OCI-LY7 (cell line): ENCODE data around the gene EXO1. TPM values are rescaled to one million over a fixed set of nuclear protein-coding genes. Genes with fewer than 3 reads are reported as not detected.

Experiments used
- BruUV-seq: library from RNA; stranded (reverse); fragments of 400-500 nt; replicated peaks from 2 replicates; lab custom pipeline; 2021; lab: Mats Ljungman, UMichigan
- CTCF ChIA-PET: fragments of 300-600 bp; sonication (Branson Sonifier 250); formaldehyde crosslinking; loops from one replicate; lab custom pipeline; 2022; ENCODE audit warnings: antibody characterized with exemption; ENCODE audit not compliant: unreplicated experiment; lab: Charles Lee
- POLR2A ChIA-PET: fragments of 300-600 bp; sonication (Branson Sonifier 250); formaldehyde crosslinking; loops from one replicate; lab custom pipeline; 2022; ENCODE audit warnings: antibody characterized with exemption; lab: Charles Lee
- DNase-seq: peaks from one replicate; pipeline ENCODE4 v3.0.0-alpha.2; 2015; ENCODE audit warnings: low spot score
- H2AFZ ChIP-seq: fragments of 200-600 bp; sonication (generic), shearing (Covaris generic); 2 replicates; pipeline ENCODE4 v1.6.1; 2014; ENCODE audit warnings: mild to moderate bottlenecking, antibody characterized with exemption, low read length, moderate library complexity
- H3K27ac ChIP-seq: fragments of 200-600 bp; sonication (generic); 2 replicates; pipeline ENCODE4 v1.5.1; 2014; ENCODE audit warnings: mixed run types, low read depth, mild to moderate bottlenecking, moderate library complexity, low read length, inconsistent platforms; ENCODE audit not compliant: poor library complexity, severe bottlenecking
- H3K36me3 ChIP-seq: fragments of 200-600 bp; sonication (generic); 2 replicates; pipeline ENCODE4 v1.6.1; 2014; ENCODE audit warnings: mild to moderate bottlenecking, antibody characterized with exemption, low read length, moderate library complexity, mixed read lengths; ENCODE audit not compliant: insufficient read depth
- H3K4me1 ChIP-seq: fragments of 200-600 bp; sonication (generic); 2 replicates; pipeline ENCODE4 v1.5.1; 2014; ENCODE audit warnings: mild to moderate bottlenecking, low read length; ENCODE audit not compliant: insufficient read depth, poor library complexity, severe bottlenecking
- H3K4me2 ChIP-seq: fragments of 200-600 bp; sonication (generic); 2 replicates; pipeline ENCODE4 v1.6.1; 2014; ENCODE audit warnings: mild to moderate bottlenecking, low read length
- H3K4me3 ChIP-seq: fragments of 200-600 bp; sonication (generic); 2 replicates; pipeline ENCODE4 v1.5.1; 2014; ENCODE audit warnings: mild to moderate bottlenecking, low read depth, low read length; ENCODE audit not compliant: poor library complexity, severe bottlenecking
- H3K79me2 ChIP-seq: fragments of 200-600 bp; sonication (generic); 2 replicates; pipeline ENCODE4 v1.6.1; 2016; ENCODE audit warnings: low read depth, mild to moderate bottlenecking, low read length, moderate library complexity, mixed read lengths; ENCODE audit not compliant: insufficient read depth
- H3K9me2 ChIP-seq: fragments of 200-600 bp; sonication (generic); 2 replicates; pipeline ENCODE4 v1.6.1; 2016; ENCODE audit warnings: mild to moderate bottlenecking, low read length, mixed read lengths; ENCODE audit not compliant: insufficient read depth
- H3K9me3 ChIP-seq: fragments of 200-600 bp; sonication (generic); 2 replicates; pipeline ENCODE4 v1.6.1; 2014; ENCODE audit warnings: mild to moderate bottlenecking, mixed run types, low read length, mixed read lengths
- H4K20me1 ChIP-seq: fragments of 200-600 bp; sonication (generic); 2 replicates; pipeline ENCODE4 v1.6.1; 2014; ENCODE audit warnings: mild to moderate bottlenecking, antibody characterized with exemption, low read length, moderate library complexity, mixed read lengths; ENCODE audit not compliant: insufficient read depth
- CTCF ChIP-seq: fragments of 200-600 bp; sonication (generic); conservative IDR thresholded peaks from 2 replicates; pipeline ENCODE4 v1.5.1; 2014; ENCODE audit warnings: mild to moderate bottlenecking, antibody characterized with exemption, low read length, moderate library complexity, mixed read lengths
- EZH2phosphoT487 ChIP-seq: fragments of 200-600 bp; sonication (generic); IDR thresholded peaks from 2 replicates; pipeline ENCODE4 v1.6.1; 2018; ENCODE audit warnings: low read depth, borderline replicate concordance, mild to moderate bottlenecking, mixed run types, antibody characterized with exemption, low read length, moderate library complexity, mixed read lengths
- intact Hi-C: fragments of 100-400 bp; cut with micrococcal nuclease; formaldehyde crosslinking; loops from one replicate; pipeline ENCODE4 v1.10.0; 2022; ENCODE audit not compliant: unreplicated experiment
- total RNA-seq, 2 experiments: library from RNA; depleted of rRNA in 1 of 2; stranded (reverse); fragments of >200 nt in 1 of 2; shearing (Covaris generic) in 1 of 2; gene quantifications; 2 replicates each; pipeline ENCODE4 v1.2.3, GENCODE V29; 2014 to 2022

EXO1 gene
- total RNA-seq, 2 experiments from 2014 or later = 60.3 to 66.3 TPM

GRCh38 chr1:241916196-241916595 is 68.2 kb downstream of the EXO1 start:
- Histone ChIP-seq H3K4me1 (no peaks in the 10 kb centered on the region), H4K20me1 (no peaks in the 10 kb centered on the region), H3K79me2 (no peaks in the 10 kb centered on the region), H3K4me3 (no peak overlapping the region), H3K4me2 (no peak overlapping the region), H3K9me2 (no peaks in the 10 kb centered on the region), H3K9me3 (no peaks in the 10 kb centered on the region), H3K27ac (no peak overlapping the region), H3K36me3 (peaks cover 5% of the 10 kb centered on the region), H2AFZ (no peak overlapping the region)
- intact Hi-C loops = no loop called here
- POLR2A ChIA-PET = no interaction called here
- no peak for DNase-seq
- no TSS peak for BruUV-seq
- CTCF ChIA-PET = no interaction called here
- TF ChIP-seq CTCF = no peak
- no peak for TF ChIP-seq EZH2phosphoT487

- no peaks in the 10 kb centered on the region for H3K79me2 ChIP-seq
- H3K9me2 ChIP-seq = no peaks in the 10 kb centered on the region
- no peaks in the 10 kb centered on the region for H3K4me1 ChIP-seq
- H3K4me3 ChIP-seq = no peak overlapping the region
- ChIA-PET POLR2A (no interaction called here), CTCF (no interaction called here)
- no peak for DNase-seq
- H3K4me2 ChIP-seq = no peak overlapping the region
- H3K36me3 ChIP-seq = no peaks in the 10 kb centered on the region
- no peaks in the 10 kb centered on the region for H4K20me1 ChIP-seq
- no peaks in the 10 kb centered on the region for H3K9me3 ChIP-seq
- no TSS peak for BruUV-seq
- no peak overlapping the region for H2AFZ ChIP-seq
- intact Hi-C loops = no loop called here
- no peak overlapping the region for H3K27ac ChIP-seq
- TF ChIP-seq CTCF (no peak), EZH2phosphoT487 (no peak)
Observed at GRCh38 chr1:241917487-241917886, 69.5 kb downstream of the EXO1 start.

GRCh38 chr1:241918879-241919278 is 70.9 kb downstream of the EXO1 start:
- no peaks in the 10 kb centered on the region for H3K36me3 ChIP-seq
- intact Hi-C loops = no loop called here
- DNase-seq = no peak
- no peaks in the 10 kb centered on the region for H3K9me3 ChIP-seq
- H3K4me2 ChIP-seq = no peak overlapping the region
- CTCF ChIA-PET = no interaction called here
- H3K79me2 ChIP-seq = no peaks in the 10 kb centered on the region
- H3K27ac ChIP-seq = no peak overlapping the region
- POLR2A ChIA-PET = interaction anchor here (0.7 kb wide), 1 partner anchor 103 kb away, joined by 3 read pairs; no protein-coding TSS in a partner anchor
- TF ChIP-seq EZH2phosphoT487 (no peak), CTCF (no peak)
- no peaks in the 10 kb centered on the region for H3K4me1 ChIP-seq
- no peaks in the 10 kb centered on the region for H4K20me1 ChIP-seq
- H3K9me2 ChIP-seq = no peaks in the 10 kb centered on the region
- H2AFZ ChIP-seq = no peak overlapping the region
- H3K4me3 ChIP-seq = no peak overlapping the region
- BruUV-seq = no TSS peak
